HEK293 (cell line): Measurements from ENCODE around the gene ST3GAL5.

Experiments used
- CTCF ChIA-PET: fragments of 350-600 bp; formaldehyde crosslinking; extraction: SDS; loops from one replicate; lab custom pipeline; 2021; ENCODE audit warnings: antibody characterized with exemption; lab: Yijun Ruan, JAX
- POLR2A ChIA-PET: fragments of 300-600 bp; formaldehyde crosslinking; extraction: SDS; loops from one replicate; lab custom pipeline; 2020; ENCODE audit warnings: antibody characterized with exemption, inconsistent platforms; lab: Yijun Ruan, JAX
- H3K27ac ChIP-seq: fragments of 200-500 bp; sonication (Bioruptor generic); 2 replicates; pipeline ENCODE4 v1.5.1; 2014; ENCODE audit warnings: low read depth, low read length, control low read depth, inconsistent platforms; ENCODE audit errors: extremely low read depth
- H3K36me3 ChIP-seq, 2 experiments: fragments of 200-500 bp in 1 of 2; sonication (Bioruptor generic) in 1 of 2; 1 replicate in 1 of 2; 2 replicates in 1 of 2; pipeline ENCODE4 v1.5.1; 2014 to 2017; ENCODE audit warnings: inconsistent platforms in 2 of 2, low read length in 2 of 2; ENCODE audit not compliant: control insufficient read depth in 2 of 2, insufficient read depth in 1 of 2
- H3K4me1 ChIP-seq: fragments of 200-500 bp; sonication (Bioruptor generic); 2 replicates; pipeline ENCODE4 v1.5.1; 2014; ENCODE audit warnings: mild to moderate bottlenecking, low read length, inconsistent platforms; ENCODE audit not compliant: control insufficient read depth, insufficient read depth
- H3K4me3 ChIP-seq: 2 replicates; pipeline ENCODE4 v1.5.1; 2011; ENCODE audit warnings: low read depth, mild to moderate bottlenecking, control low read depth, low read length, moderate library complexity
- H3K9me3 ChIP-seq: fragments of 200-500 bp; sonication (Bioruptor generic); 2 replicates; pipeline ENCODE4 v1.5.1; 2014; ENCODE audit warnings: low read depth, low read length, inconsistent platforms; ENCODE audit not compliant: control insufficient read depth, insufficient read depth
- GLIS2 ChIP-seq: fragments of 450-650 bp; formaldehyde crosslinking; IDR thresholded peaks from 2 replicates; pipeline ENCODE4 v1.5.1; 2016; ENCODE audit warnings: missing biosample characterization, missing genetic modification characterization
- HOXA7 ChIP-seq: sonication (generic); formaldehyde crosslinking; IDR thresholded peaks from 2 replicates; pipeline ENCODE4 v1.8.1; 2022; ENCODE audit warnings: missing genetic modification reagents, borderline replicate concordance
- MZF1 ChIP-seq: fragments of 450-650 bp; formaldehyde crosslinking; IDR thresholded peaks from 2 replicates; pipeline ENCODE4 v1.5.1; 2017; ENCODE audit warnings: missing biosample characterization, missing genetic modification characterization, borderline replicate concordance
- PRDM6 ChIP-seq: fragments of 450-650 bp; formaldehyde crosslinking; IDR thresholded peaks from 2 replicates; pipeline ENCODE4 v1.5.1; 2017; ENCODE audit warnings: missing biosample characterization, missing genetic modification characterization
- ZNF202 ChIP-seq: fragments of 450-650 bp; formaldehyde crosslinking; IDR thresholded peaks from 2 replicates; pipeline ENCODE4 v1.5.1; 2016; ENCODE audit warnings: missing biosample characterization, missing genetic modification characterization, borderline replicate concordance
- ZNF266 ChIP-seq: fragments of 450-650 bp; formaldehyde crosslinking; IDR thresholded peaks from 2 replicates; pipeline ENCODE4 v1.5.1; 2016; ENCODE audit warnings: missing biosample characterization, missing genetic modification characterization, low read depth
- ZNF473 ChIP-seq: fragments of 450-650 bp; formaldehyde crosslinking; IDR thresholded peaks from 2 replicates; pipeline ENCODE4 v1.5.1; 2017; ENCODE audit warnings: missing biosample characterization, missing genetic modification characterization
- ZNF518A ChIP-seq: fragments of 450-650 bp; formaldehyde crosslinking; conservative IDR thresholded peaks from 2 replicates; pipeline ENCODE4 v1.5.1; 2016; ENCODE audit warnings: low read depth, missing biosample characterization, missing genetic modification characterization
- ZNF677 ChIP-seq: fragments of 450-650 bp; IDR thresholded peaks from 2 replicates; pipeline ENCODE4 v1.5.0; 2018; ENCODE audit warnings: missing biosample characterization, mild to moderate bottlenecking, missing genetic modification characterization, moderate library complexity
- TF ChIP-seq, protein P1 (sequence below): fragments of 450-650 bp; formaldehyde crosslinking; IDR thresholded peaks from 2 replicates; pipeline ENCODE4 v1.5.1; 2017; ENCODE audit warnings: missing biosample characterization, missing genetic modification characterization
- TF ChIP-seq, protein P2 (sequence below): fragments of 450-650 bp; IDR thresholded peaks from 2 replicates; pipeline ENCODE4 v1.5.1; 2018; ENCODE audit warnings: missing biosample characterization, mild to moderate bottlenecking, missing genetic modification characterization
- TF ChIP-seq, protein P3 (sequence below): fragments of 450-650 bp; formaldehyde crosslinking; IDR thresholded peaks from 2 replicates; pipeline ENCODE4; 2016; ENCODE audit warnings: missing biosample characterization, missing genetic modification characterization
- TF ChIP-seq, protein P4 (sequence below): fragments of 450-650 bp; formaldehyde crosslinking; IDR thresholded peaks from 2 replicates; pipeline ENCODE4 v1.5.1; 2016; ENCODE audit warnings: missing biosample characterization, missing genetic modification characterization, low read depth

The ST3GAL5 gene

DNA sequence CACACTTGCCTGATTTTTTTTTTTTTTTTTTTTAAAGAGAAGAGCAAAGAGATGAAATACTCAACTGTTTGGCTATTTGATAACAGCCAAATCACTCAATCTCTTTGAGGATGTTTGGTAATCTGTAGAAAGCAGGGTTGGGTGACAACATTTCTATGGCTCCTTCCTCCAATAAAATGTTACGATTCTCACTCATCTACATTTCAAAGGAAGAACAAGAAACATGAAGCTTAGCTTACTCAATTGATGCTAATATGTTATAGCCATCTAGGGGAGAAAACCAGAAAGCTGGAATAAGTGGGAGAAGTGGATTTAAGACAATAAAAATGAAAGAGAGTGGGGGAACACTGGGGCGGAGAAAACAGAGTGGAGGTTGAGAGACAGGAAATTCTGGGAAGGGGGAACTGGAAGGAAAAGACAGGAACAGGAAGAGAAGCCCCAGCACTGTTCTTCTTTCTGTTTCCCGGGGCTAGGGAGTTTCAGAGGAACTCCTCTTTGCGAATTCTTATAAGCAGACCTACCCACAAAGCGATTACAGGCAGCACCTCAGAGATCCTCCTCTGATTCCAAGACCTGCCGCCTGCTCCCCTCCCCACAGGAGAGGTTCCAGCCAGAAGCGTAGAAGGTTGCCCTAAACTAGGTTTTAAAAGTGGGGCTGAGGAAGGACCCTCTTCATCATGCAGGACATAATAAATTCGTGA is 13.3 kb downstream of the ST3GAL5 start:
- Histone ChIP-seq H3K4me1 (no peaks in the 10 kb centered on the region; the same call in 1 of the 2 replicates), H3K4me3 (no peak overlapping the region), H3K36me3 (no peaks in the 10 kb centered on the region), H3K27ac (no peak overlapping the region), H3K9me3 (no peaks in the 10 kb centered on the region)
- TF ChIP-seq GLIS2 (no peak), MZF1 (tag by site-specific recombination) (no peak), HOXA7 (no peak), ZNF518A (no peak), ZNF473 (tag by site-specific recombination) (no peak), ZNF677 (no peak), ZNF266 (no peak), ZNF202 (no peak), PRDM6 (no peak)
- TF ChIP-seq, protein P1, sequence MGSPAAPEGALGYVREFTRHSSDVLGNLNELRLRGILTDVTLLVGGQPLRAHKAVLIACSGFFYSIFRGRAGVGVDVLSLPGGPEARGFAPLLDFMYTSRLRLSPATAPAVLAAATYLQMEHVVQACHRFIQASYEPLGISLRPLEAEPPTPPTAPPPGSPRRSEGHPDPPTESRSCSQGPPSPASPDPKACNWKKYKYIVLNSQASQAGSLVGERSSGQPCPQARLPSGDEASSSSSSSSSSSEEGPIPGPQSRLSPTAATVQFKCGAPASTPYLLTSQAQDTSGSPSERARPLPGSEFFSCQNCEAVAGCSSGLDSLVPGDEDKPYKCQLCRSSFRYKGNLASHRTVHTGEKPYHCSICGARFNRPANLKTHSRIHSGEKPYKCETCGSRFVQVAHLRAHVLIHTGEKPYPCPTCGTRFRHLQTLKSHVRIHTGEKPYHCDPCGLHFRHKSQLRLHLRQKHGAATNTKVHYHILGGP (tag by site-specific recombination), result no peak
- TF ChIP-seq, protein P2, sequence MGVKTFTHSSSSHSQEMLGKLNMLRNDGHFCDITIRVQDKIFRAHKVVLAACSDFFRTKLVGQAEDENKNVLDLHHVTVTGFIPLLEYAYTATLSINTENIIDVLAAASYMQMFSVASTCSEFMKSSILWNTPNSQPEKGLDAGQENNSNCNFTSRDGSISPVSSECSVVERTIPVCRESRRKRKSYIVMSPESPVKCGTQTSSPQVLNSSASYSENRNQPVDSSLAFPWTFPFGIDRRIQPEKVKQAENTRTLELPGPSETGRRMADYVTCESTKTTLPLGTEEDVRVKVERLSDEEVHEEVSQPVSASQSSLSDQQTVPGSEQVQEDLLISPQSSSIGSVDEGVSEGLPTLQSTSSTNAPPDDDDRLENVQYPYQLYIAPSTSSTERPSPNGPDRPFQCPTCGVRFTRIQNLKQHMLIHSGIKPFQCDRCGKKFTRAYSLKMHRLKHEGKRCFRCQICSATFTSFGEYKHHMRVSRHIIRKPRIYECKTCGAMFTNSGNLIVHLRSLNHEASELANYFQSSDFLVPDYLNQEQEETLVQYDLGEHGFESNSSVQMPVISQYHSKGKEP, result no peak
- TF ChIP-seq, protein P3, sequence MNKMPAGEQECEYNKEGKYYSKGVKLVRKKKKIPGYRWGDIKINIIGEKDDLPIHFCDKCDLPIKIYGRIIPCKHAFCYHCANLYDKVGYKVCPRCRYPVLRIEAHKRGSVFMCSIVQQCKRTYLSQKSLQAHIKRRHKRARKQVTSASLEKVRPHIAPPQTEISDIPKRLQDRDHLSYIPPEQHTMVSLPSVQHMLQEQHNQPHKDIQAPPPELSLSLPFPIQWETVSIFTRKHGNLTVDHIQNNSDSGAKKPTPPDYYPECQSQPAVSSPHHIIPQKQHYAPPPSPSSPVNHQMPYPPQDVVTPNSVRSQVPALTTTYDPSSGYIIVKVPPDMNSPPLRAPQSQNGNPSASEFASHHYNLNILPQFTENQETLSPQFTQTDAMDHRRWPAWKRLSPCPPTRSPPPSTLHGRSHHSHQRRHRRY, result no peak
- TF ChIP-seq, protein P4, sequence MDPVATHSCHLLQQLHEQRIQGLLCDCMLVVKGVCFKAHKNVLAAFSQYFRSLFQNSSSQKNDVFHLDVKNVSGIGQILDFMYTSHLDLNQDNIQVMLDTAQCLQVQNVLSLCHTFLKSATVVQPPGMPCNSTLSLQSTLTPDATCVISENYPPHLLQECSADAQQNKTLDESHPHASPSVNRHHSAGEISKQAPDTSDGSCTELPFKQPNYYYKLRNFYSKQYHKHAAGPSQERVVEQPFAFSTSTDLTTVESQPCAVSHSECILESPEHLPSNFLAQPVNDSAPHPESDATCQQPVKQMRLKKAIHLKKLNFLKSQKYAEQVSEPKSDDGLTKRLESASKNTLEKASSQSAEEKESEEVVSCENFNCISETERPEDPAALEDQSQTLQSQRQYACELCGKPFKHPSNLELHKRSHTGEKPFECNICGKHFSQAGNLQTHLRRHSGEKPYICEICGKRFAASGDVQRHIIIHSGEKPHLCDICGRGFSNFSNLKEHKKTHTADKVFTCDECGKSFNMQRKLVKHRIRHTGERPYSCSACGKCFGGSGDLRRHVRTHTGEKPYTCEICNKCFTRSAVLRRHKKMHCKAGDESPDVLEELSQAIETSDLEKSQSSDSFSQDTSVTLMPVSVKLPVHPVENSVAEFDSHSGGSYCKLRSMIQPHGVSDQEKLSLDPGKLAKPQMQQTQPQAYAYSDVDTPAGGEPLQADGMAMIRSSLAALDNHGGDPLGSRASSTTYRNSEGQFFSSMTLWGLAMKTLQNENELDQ, result no peak
- ChIA-PET CTCF (interaction anchor here (0.9 kb wide), 1 partner anchor 14 kb away, joined by 3 read pairs; no protein-coding TSS in a partner anchor), POLR2A (no interaction called here)
